ENCODE data around the gene CYSTM1.
A peak's percentile ranks its signal among the peaks of the same experiment; 100 is the strongest.

The CYSTM1 gene

DNA sequence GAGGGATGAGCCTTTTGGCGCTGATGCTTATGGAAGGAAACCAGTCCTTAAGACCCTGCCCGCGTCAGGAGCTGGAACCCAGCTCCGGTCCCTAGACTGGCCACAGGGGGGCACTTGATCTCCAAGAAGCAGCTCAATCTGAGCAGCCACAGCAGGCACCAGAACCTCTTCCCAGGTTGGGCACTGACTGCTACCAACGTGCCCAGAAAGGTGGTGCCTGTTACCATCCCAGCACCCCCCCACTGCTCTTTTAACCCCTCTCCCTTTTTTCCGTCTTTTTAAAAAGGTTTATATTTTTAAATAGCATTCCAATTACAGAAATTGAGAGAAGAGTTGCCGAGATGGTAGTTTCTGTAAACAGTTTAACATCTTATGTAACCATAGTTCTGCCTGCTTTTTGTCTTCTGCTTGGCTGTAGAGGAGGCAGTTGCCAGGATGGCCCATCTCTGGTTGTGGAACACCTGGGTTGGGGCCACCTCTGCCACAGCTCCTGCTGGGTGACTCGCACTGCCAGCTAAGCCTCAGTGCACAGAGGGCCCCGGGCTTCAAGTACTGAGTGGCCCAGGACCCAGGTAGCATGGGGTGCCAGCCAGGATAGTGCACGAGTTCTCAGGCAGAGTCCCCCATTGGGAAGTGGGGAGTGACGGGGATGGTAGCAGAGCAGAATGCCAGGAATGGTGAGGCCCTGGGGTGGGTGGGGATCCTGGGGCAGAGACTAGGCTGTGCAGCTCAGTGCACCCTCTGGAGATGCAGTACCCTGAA is 65.1 kb downstream of the CYSTM1 start:
- peak; percentile 68 for DNase-seq

DNA sequence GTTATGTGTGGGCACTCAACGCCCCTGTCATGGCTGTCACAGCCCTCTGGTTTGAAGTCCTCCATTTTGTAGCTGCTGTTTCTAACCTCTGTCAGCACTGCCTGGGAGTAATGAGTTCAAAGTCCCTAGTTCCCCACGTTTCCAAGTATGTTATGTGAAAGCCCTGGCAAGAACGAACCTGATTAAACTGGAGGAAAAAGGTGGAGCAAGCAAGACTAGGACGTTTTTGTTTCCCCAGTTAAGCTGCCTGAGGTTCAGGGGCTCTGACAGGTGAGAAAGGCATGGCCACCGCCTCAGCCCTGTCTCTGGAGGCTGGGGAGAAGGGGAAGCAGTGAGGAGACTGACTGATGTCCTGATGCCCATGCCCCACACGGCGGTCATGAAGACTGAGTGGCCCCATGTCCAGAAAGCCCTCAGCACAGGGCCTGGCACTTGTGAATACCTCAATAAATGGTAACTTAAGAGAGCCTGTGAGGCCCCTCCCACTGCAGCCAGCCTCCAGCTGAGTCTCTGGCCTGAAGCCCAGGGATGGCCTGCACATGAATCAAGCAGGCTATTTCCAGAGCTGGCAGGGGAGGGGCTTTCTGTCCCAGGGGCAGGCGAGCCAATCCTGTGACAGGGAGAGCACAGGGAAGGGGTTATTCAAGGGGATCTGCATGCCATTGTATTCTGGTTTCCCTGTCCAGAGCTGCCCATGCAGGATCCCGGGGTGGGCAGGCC is 66.2 kb downstream of the CYSTM1 start:
- peak; percentile 89 for DNase-seq

DNA sequence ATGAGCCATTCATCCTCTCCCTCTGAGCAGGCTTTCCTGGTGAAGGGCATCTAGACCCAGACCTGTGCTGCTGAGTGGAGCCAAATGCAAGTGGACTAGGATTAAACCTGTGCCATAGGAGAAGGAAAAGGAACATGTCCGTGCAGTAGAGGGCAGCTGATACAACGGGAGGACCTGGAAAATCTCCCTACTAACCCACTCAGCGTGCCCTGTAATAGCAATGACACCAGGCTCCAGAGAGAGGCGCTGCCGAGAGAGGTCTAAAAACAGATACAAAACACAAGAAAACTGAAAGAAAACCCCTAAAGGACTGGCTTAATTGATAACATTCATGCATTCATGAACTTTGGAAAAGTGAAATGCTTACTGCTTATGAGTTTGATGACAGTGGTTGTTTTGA is 67.1 kb downstream of the CYSTM1 start:
- DNase-seq = no peak

DNA sequence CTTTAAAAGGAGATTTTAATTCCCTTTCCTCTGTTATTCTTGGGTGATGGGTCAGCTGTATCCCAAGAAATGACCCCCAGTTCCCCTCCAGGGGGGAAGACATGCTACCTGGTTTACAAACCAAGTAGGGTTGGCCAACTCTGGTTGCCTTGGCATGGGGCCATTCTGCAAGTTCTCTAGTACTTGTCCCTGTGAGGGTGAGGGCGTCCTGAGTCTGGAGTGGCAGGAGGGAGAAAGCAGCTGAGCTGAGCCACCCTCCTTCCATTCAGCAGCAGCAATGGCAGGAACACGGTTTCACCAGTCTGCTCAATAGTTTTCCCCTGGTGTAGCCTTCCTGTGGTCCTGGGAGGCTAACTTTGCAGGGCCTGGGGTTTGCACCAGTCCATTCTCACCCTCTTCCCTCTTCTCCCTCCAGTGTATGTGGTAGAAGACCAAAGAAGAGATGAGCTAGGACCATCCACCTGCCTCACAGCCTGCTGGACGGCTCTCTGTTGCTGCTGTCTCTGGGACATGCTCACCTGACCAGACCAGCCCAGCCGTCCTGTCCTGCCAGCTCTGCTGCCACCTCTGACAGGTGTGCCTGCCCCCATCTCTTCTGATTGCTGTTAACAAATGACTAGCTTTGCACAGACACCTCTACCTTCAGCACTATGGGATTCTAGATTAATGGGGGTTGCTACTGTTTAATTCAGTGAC is 68.0 kb downstream of the CYSTM1 start:
- no peak for DNase-seq

DNA sequence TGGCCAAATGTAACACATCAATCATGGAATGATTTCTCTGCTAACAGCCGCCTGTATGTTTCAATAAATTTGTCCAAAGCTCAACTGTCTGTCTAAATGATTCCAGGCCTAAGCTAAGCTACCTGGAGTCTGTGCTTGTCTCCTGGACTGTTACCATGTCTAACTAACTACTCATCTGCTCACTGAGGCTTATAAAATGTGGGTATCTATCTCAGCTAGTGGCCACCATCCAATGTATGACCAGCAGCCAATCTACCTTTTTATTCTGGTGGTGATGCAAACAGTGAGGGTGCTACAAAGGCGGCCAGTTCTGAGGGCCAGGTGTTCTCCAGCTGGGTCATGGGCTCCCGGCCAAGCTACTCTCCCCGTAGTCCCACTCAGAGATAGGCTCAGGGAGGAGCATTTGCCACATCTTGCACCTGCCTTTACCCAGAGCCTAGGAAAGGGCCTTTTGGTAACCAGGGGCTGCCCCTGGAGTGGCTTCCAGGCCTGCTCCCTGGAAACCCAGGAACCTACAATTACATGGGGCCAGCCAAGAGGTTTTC is 68.8 kb downstream of the CYSTM1 start:
- no peak for DNase-seq

DNA sequence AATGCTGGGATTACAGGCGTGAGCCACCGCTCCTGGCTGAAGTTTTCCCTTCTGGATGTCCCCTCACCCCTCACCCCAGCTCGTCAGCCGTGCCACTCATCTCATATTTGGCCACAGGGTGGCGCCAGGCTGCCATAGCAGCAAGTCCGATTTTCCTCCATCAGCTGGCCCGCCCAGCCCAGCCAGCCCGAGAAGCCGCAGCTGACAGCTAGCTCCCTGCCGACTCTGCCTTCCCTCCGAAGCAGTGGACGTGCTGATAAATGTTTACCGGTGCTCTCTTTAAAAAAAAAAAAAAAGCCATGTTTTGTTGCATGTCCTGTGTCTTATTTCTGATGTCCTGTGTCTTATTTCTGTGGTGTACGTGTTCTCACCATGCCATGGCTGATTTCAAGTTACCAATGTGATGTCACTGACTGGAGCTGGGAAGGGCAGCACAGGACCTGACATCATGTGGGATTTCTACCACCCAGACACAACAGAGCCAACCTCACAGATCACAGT is 69.6 kb downstream of the CYSTM1 start:
- peak; percentile 92 for DNase-seq

DNA sequence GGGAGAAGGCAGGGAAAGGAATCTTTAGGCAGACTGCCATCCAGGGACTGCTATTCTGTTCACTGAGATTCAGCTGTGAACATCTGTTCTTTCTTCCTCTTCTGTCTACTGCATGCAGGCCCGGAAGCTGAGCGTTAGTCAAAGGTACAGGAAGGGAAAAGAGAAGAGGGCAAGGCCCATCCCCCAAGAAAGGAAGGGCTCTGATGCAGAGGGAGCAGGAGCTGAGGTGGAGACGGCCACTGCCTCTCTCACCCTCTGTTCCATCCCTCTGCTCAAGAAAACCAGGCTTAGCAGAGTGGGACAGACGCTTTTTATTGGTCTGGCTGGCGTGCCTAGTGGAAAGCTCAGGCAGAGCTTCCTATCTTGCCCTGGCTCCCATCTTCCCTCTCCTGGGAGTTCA is 70.4 kb downstream of the CYSTM1 start:
- DNase-seq = no peak

DNA sequence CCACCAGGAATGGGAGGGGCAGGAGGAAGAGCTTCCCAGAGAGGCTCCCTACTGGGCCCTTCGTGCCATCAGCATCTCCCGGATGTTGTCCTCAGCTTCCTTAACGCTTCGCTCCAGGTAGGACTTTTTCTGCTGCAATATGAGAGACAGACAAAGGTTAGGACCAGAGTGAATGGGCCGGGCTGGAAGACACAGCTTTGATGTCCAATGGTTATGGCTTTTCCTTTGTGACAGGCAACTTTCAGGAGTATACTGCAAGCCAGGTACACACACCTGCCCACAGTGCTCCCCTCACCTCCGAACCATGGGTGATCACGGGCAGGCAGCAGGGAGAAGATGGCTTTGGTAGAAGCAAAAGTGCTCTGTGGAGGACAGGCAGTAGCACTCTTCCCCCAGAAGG is 70.9 kb downstream of the CYSTM1 start:
- no peak for DNase-seq

DNA sequence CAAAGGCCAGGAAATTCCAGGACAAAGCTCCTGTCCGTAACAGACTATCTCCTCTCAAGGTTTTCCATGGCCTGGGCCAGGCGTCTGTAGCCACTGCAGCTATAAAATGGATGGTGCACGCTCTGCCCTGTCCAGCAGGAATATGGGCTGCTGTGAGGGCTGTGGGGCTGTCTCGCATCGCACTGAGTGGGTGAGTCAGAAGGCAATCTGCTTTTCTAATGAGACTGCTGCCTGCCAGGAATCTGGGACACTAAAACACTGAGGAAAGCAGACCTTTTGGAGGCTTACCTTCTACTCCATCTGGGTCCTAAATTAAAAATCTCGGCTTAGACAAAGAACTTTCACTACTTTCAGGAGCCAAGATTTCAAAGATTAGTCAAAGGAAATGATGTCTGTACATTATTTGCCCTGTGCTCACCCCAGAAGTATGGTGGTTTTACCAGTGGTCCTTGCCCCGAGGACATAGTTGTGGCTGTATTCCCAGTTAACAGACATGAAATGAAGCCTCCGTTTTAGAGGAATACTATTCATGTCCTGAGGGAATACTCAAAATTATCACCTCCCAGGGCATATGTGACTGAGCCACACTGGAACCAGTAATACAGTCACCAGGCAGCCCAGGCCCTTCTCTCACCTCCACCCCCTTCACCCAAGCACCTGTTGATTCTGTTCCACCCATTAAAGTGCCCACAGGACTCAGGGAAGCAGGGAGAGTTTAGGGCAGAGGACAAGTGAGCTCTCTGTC is 71.6 kb downstream of the CYSTM1 start:
- DNase-seq = peak; percentile 86

DNA sequence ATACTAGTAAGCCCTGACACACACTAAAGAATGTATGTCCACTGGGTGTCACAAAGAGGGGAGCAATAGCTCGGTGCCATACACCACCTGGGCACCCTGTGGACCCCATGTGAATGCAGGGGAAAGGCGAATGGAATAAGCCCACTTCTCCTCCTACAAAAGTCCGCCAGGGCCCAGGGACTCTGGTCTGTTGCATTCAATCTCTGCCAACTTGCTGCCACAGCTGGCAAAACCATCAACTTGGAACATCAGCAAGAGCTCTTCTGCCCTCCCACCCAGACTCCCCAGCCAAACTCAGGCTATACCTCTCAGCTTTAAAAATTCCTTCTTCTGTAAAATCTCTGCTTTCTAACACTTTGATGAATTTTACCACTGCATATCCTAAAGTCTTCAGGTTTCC is 73.4 kb downstream of the CYSTM1 start:
- peak; percentile 57 for DNase-seq

DNA sequence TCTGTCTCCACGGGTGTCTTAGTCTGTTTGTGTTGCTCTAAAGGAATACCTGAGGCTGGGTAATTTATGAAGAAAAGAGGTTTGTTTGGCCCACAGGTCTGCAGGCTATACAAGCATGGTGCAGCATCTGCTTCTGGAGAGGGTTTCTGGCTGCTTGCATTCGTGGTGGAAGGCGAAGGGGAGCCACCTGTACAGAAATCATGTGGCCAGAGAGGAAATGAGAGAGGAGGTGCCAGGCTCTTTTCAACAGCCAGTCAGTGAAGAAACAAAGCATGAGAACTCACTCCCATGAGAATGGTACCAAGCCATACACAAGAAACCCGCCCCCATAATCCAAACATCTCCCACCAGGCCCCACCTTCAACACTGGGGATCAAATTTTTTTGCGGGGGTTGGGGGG is 74.5 kb downstream of the CYSTM1 start:
- no peak for DNase-seq

DNA sequence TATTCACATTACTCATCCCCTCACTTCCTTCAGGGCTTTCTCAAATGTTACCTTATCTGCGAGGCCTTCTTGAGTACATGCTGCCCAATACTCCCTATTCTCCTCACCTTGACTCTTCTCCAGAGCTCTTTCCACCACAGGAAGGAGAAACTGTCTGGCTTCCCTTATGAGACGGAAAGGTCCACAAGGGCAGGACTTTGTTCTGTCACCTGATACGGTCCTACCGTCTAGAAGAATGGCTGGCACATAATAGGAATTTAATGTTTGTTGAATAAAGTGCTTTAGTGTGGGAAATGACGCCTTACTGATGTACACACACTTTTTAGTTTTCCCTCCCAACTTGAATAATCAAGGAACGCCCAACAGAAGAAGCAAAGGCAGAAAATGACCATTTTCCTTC is 75.4 kb downstream of the CYSTM1 start:
- no peak for DNase-seq

DNA sequence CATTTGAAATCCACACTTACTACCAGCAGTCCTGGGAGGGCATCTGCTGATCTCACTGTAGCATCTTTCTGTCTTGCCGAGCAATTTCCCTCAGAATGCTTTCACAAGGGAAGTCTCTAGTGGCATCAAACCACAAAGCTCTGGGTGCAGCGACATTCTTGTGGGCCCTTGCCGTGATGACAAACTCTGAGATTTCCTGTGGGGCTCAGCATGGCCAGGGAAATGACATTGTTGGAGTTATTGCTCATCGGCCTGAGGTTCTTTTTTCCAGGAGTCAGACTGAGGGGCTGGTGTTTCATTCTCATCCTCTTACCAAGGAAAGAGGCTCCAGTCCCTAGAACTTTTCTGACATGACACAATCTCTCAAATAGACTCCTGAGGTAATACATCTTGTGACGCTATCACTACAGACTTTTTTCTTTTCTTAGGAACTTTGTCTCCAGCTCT is 76.6 kb downstream of the CYSTM1 start:
- no peak for DNase-seq

DNA sequence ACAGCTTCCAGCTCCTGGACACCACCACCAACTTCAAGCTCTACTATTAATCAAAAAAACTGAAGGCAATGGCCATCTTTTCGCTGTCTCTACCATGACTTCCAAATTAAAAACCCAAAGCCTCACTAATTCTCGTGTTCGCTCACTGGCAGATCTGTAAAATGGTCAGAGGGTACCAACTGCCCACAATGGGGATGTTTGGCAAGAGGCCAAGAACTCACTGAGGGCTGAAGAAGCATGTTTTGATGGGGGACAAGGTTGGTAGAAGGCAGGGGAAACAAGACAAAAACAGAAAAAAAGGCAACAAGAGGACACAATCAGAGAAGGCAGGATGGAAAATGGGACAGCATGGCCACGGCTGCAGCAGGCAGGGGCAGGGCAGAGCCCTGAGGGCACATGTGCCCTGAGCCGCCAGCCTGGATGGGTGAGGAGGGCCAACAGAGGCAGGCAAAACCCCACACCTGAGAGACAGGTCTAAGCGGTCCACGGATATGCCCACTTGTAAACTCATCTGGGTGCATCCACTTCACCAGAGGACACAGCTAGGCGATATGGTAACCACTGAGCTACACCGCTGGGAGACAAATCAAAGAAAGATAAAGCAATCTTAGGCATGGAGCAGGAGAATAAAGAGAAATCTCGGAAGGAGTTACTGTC is 77.6 kb downstream of the CYSTM1 start:
- no peak for DNase-seq

DNA sequence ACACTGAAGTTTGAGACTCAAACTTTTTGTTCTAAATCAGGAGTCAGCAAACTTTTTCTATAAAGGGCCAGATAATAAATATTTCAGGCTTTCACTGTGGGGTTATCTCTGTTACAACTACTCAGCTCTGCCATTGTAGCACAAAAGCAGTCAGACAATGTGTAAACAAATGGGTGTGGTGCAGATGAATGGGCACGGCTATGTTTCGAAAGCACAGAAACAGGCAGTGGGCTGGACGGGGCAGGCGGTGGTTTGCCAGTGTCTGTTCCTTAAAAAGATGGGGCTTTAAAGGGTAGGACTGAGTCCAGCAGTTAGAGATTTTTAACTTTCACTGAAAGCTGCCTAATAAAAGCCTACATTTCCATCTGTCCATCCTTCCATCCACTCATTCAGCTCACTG is 79.0 kb downstream of the CYSTM1 start:
- DNase-seq = no peak

DNA sequence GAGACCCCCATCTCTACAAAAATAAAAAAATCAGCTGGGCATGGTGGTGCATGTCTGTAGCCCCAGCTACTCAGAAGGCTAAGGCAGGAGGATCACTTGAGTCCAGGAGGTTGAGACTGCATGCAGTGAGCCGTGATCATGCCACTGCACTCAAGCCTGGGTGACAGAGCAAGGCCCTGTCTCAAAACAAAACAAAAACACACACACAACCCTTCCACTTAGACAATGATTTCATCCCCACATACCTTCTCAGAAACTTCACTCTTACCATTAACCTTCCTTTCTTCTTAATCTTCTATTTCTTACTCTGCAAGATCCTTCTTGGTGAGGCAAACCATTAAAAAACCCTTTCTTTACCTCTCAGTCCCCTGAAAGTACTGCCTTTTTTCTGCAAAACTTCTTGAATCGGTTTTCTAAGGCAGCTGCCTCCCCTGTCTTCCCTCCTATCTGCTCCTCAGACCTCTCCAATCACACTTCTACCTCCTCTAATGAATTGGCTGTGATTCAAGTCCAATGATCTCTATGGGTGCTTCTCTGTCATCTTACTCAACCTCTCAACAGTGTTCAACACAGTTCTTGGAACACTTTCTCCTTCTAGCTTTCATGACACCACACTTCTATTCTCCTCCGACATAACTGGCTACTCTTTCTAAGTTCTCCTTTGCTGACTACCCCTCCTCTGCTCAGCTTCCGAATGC is 80.6 kb downstream of the CYSTM1 start:
- no peak for DNase-seq

DNA sequence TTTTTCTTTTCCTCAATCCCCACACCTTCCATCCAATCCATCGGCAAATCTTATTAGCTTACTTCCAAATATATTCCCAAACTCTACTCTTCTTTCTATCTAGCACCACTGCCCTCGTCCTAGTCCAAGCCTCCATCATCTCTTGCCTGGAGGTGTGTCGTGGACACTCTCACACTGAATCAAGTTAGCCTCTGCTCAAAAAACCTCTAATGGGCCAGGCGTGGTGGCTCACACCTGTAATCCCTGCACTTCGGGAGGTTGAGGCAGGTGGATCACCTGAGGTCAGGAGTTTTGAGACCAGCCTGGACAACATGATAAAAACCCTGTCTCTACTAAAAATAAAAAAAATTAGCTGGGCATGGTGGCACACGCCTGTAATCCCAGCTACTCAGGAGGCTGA is 81.7 kb downstream of the CYSTM1 start:
- DNase-seq = no peak

DNA sequence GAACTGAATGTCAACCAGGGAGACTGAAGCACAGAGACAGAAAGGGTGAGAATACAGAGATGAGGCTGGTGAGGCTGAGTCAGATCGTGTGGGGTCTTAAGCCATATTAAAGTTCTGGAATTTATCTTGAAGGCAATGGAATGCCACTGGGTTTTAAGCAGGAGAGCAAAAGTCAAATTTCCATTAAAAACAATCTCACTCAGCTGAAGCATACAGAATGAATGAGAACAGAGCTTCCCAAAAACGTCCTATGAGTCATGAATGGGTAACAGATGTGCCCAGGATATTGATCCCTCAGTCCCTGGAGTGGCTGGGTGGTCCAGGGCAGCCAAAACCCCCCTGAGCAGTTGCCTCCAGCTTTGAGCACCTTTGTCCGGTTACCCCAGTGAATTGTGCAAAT is 83.0 kb downstream of the CYSTM1 start:
- no peak for DNase-seq

DNA sequence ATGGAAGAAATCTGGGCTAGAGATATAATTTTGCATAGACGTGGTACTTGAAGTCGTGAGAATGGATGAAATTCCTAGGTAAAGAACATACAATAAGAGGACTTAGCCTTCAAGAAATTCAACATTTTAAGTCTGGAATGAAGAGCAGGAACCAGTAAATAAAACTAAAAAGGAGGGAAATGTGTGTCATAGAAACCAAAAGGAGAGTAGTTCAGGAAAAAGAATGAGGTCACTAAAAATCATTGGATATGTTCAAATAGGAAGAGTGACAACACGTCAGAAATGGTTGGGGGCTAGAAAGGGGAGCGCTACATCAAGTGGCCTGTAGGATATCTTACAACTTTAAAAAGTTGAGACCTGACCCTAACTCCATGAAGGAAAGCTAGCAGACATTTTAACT is 83.9 kb downstream of the CYSTM1 start:
- DNase-seq = no peak

DNA sequence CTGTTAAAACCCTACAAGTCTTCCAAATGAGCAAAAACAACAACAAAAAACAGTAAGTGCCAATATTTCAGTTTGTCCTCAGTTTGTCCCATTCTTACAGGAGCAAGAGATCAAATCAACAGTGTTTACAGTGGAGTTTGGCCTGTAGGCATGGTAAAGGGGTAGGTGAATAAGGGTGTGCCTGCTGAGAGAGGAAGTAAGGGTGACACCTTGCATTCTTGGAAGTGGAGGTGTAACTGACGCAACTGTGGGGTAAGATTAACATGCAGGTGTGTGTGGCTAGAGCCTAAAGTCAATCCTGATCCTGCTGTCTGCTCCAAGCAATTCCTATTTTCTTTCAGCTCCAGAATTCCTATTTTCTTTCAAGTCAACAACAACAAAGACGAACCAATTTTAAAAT is 84.5 kb downstream of the CYSTM1 start:
- DNase-seq = no peak

DNA sequence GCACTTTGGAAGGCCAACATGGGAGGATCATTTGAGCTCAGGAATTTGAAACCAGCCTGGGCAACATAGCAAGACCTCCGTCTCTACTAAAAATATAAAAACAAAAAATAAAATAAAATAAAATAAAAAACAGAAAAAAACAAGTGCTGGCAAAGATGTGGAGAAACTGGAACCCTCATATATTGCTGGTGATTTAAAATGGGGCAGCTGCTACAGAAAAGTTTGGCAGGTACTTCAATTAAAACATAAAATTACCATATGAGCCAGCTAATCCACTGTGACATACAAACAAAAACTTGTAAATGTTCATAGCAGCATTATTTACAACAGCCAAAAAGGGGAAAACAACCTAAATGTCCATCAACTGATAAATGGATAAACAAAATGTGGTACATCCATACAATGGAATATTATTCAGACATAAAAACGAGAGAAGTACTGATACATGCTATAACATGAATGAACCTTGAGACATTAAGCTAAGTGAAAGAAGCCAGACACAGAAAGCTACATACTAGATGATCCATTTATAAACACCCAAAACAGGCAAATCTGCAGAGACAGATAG is 85.2 kb downstream of the CYSTM1 start:
- DNase-seq = no peak
